ENCODE data around the gene SLC2A4RG. TPM values are rescaled to one million over a fixed set of nuclear protein-coding genes. Genes with fewer than 3 reads are reported as not detected.

Gene SLC2A4RG
- total RNA-seq, 1 experiment from 2014 or later: 88.0 TPM

GRCh38 chr20:63752411-63753101, 13.0 kb downstream of the SLC2A4RG start:
- no peak for DNase-seq (ENCODE audit: low spot score)

DNA sequence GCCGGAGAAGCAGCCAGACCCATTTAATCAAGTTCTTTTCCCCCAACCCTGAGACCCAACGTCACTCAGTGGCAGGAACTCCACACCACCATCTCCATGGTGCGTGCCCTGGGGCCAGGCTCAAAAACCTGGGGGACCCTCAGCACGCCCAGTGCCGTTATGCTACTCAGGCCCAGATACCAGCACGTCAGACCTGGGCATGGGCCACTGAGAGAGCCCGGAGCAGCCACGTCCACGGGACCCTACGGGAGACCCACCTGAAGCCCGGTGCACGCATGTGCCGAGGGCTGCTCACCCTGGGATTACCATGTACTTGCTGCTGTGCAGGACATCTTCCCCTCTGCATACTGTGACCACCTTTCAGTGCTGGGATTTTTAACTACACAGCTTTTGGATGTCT, 13.8 kb downstream of the SLC2A4RG start:
- no peak for DNase-seq (ENCODE audit: low spot score)

GRCh38 chr20:63754008-63754407, 14.4 kb downstream of the SLC2A4RG start:
- no peak for DNase-seq (ENCODE audit: low spot score)

DNA sequence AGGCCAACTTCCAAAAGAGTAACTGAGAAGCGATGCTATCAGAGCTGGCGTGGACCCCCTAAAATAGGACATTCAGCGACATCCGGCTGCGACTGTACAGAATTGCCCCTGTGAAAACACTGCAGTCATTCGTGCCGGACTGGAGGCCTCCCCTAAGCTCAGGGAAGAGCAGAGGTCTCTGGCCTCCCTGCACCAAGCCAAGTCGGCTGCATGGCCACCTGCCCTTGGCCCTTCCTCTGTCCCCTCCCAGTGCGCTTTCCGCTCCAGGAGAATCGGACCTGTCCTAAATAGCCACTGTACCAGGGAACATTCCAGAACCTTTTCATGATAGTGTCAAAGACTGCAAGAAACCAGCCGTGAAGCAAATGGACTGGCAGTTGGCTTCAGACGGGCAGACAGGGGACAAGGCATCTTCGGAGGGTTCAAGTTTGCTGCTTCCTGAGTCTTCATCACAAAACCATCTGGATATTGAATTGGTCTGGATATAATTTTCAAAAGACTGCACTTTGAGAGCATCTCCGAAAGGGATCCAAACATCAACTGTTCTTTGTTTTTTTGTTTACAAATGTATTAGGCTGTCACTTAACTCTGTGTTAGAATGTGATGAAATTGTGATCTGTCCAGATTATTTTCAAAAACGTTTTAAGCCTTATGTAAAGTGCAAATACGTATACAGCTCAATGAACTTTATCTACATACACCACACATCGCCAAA, 16.5 kb downstream of the SLC2A4RG start:
- no peak for DNase-seq (ENCODE audit: low spot score)

GRCh38 chr20:63756648-63756991, 17.0 kb downstream of the SLC2A4RG start:
- no peak for DNase-seq (ENCODE audit: low spot score)

DNA sequence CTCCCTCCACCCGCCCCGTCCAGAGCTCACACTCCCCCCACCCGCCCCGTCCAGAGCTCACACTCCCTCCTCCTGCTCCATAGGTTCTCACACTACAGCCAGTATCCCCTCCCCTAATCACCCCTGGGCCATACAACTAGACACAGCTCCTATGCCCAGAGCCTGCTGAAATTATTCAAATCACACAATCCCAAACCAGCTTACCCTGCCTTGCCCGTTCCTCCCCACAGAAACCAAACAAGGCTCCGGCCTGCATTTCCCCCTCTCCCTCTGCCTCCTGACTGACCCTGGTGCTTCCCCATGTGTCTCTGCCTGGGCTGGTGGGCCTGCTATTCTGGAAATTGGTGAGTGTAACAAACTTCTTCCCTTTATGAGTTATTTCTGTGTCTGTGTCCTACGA, 18.6 kb downstream of the SLC2A4RG start:
- no peak for DNase-seq (ENCODE audit: low spot score)

DNA sequence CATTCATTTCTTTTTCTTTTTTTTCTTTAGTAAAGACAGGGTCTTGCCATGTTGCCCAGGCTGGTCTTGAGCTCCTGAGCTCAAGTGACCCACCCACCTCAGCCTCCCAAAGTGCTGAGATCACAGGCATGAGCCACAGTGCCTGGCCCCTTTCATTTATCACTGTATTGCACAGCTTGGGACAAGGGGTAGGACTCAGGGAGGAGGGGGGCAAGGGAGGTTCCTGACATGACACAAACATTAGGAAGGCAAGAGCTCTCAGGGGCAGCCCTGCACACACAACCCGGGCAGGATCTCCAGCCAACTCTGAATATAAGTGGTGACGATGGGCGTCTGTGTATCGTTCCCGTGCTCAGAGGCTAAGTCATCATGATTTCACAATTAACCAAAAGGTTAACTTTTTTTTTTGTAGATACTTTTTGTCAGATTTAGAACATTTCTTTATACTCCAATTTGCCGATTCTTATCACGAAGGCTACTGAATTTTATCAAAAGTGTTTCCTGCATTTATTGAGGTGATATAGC, 19.9 kb downstream of the SLC2A4RG start:
- DNase-seq (ENCODE audit: low spot score): no peak

DNA sequence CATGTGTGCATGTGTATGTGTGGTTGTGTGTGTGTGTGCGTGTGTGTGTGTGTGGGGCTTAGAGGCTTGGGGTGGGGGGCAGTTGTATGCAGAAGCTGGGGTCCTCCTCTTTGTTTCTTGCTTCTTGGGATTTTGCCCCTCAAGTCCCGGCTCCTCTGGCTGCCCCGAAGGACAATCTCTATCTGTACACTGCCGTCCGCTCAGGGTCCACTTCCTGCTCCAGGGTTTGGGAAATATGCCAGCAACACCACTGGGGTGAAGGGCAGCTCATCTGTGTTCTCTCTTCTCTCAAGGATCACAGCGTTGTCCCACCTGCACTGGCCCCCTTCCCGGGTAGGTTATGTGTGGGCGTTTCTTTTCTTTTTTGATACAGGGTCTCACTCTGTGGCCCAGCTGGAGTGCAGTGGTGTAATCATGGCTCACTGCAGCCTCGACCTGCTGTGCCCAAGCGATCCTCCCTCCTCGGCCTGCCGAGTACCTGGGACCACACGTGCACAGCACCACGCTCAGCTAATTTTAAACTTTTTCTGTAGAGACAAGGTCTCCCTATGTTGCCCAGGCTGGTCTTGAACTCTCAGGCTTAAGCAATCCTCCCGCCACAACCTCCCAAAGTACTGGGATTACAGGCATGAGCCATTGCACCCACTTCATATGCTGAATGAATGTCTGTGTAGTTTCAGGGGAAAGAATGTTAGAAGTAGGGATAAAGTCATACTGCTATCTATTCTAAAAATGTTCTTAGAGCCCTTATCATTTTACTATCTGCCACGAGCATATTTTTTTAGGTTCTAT, 25.7 kb downstream of the SLC2A4RG start:
- no peak for DNase-seq (ENCODE audit: low spot score)

GRCh38 chr20:63765902-63766301, 26.3 kb downstream of the SLC2A4RG start:
- DNase-seq (ENCODE audit: low spot score): no peak

DNA sequence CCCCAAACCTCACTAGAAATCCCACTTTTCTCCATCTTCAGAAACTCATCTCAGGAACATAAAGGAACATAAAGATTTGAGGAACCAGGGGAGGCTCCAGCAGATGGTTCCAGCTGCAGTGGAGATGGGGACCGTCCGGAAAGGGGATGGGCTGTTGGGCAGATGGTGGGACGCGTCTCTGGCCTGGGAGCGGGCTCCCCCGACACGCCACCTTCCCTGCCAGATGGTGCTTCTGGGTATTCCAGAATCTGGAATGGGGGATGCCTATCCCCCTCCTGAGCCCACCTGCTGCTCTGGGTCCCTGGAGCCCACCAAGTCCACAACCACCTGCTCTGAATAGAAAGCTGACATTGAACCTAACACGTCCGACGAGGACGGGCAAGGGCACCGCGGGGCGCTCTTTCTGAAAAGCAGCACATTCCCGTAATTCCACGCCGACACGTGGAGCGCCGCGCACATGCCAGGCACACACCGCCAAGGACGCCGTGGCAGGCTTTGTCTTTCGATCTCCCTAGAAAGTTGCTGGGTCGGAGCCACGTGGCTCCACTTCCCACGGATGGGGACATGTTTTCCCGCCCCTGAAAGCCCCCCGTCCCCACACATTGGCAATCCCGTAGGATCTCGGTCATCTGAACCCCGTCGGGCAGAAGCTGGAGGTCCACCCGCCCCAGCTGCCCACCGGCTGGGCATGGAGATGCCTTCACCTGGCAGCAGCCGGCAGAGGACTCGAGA, 27.3 kb downstream of the SLC2A4RG start:
- no peak for DNase-seq (ENCODE audit: low spot score)

- DNase-seq (ENCODE audit: low spot score): no peak
Measured at GRCh38 chr20:63767456-63767855, 27.9 kb downstream of the SLC2A4RG start.

- no peak for DNase-seq (ENCODE audit: low spot score)
Measured at GRCh38 chr20:63767886-63768285, 28.3 kb downstream of the SLC2A4RG start.

GRCh38 chr20:63768591-63769515, 29.3 kb downstream of the SLC2A4RG start:
- no peak for DNase-seq (ENCODE audit: low spot score)

GRCh38 chr20:63769891-63770474, 30.4 kb downstream of the SLC2A4RG start:
- DNase-seq (ENCODE audit: low spot score): no peak

DNA sequence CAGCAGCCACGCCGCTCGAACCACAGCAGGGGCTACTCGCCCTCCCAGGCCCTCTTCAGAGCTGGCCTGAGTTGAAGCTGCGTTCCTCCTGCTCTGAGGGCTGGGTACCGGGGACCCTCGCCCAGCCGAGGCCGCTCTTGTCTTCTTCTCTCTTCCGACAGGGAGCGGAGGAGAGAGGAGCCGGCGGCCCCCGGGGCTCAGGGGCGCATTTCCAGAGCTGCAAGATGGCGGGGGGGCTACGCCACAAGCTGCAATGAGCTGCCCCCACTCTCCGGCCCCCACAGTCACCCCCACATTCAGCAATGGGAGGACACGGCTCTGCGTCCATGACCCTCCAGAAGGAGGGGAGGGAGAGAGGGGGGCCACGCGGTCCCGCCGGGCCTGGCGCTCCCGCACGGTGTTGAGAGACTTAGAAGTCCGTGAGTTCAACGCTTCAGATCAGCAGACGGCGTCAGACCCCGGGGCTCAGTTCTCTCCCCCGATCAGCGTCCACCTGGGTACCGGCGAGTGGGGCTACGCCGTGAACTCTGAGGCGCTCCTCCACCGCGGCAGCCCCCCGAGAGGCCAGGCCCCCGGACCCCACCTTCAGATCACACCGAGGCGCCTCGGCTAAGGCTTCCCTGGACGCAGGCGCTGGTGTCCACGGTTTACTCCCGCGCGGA, 31.6 kb downstream of the SLC2A4RG start:
- no peak for DNase-seq (ENCODE audit: low spot score)

GRCh38 chr20:63772781-63773518, 33.4 kb downstream of the SLC2A4RG start:
- DNase-seq (ENCODE audit: low spot score): no peak

DNA sequence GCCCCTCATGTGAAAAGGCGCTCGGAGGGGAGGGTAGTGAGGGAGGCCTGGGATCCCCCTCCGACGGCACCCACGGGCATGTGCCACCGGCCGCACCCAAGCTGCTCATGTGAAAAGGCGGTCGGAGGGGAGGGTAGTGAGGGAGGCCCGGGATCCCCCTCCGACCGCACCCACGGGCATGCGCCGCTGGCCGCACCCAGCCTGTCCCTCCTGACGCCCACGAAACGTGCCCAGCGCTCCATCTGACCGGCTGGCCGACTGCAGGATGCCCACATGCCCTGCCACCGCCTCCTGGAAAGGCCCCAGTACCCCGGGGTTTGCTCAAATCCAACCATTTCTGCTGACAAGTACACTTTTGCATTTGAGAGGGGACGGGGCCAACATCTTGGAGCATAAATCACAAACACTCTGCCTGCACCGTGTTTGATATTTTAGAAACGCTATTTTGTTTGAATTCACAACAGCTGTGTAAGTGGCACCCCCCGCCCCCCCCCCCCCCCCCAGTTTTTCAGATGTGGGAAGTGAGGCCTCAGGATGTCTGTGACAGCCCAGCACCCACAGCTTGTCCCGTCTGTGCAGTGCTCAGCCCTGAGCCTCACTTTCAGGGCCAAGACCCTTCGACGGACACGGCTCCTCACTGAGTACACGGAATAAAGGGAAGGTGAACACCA, 34.1 kb downstream of the SLC2A4RG start:
- no peak for DNase-seq (ENCODE audit: low spot score)

DNA sequence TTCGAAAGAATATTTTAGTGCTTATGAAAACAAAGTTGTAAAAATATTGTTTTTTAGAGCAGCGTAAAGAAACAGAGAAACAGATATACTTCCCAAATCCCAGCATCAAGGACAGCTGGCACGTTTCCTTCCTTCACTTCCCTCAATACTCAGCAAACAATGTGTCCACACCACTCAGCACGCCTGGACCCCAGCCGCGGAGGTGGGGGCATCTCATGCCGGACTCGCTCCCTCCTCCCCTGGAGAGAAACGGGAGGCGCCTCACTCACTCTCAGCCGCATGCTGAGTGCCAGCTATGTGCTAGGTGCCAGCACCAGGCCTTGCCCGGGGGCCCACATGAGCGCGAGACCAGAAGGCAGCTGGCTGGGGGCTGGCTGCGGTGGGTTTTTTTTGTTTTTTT, 34.7 kb downstream of the SLC2A4RG start:
- no peak for DNase-seq (ENCODE audit: low spot score)

Measured in A172 (cell line).